Stimulated activated CD8-positive, alpha-beta memory T cell treated with anti-CD3 and anti-CD28 coated beads, Interleukin-15, amount 100 ng/mL, for 24 hours (primary cell): ENCODE results near the gene LUZP2.
"Not testable (repeated sequence)": the region's sequence is repeated elsewhere in the genome, so short reads cannot be mapped to it uniquely, and the experiment has no call there.

Experiments used
- DNase-seq: peaks from one replicate; pipeline ENCODE4 v3.0.0-alpha.2; 2020; ENCODE audit warnings: low read depth

The LUZP2 gene

DNA sequence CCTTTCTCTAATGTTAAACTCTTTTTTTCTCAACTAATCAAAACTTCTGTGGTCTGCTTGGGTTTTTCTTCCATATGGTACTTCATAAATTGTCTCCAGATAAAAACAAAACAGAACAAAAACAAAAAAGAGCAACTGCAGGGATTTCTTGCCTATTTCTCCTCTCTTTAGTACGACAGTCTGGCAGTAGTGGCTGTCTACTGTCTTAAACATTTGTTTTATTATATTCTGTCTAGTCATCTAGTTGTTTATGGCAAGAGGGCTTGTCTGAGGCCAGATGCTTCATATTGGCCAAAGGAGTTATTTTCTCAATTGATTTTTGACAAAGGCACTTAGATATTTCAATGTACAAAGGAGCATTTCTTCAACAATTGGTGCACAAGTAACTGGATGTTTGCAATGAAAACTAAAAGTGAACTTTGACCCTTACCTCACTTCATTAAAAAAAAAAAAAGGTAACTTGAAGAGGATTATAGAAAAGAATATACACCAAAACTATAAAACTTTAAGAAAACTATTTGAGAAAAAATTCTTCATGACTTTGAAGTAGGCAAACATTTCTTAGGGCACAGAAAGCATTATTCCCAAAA, 404.2 kb downstream of the LUZP2 start:
- no peak for DNase-seq

DNA sequence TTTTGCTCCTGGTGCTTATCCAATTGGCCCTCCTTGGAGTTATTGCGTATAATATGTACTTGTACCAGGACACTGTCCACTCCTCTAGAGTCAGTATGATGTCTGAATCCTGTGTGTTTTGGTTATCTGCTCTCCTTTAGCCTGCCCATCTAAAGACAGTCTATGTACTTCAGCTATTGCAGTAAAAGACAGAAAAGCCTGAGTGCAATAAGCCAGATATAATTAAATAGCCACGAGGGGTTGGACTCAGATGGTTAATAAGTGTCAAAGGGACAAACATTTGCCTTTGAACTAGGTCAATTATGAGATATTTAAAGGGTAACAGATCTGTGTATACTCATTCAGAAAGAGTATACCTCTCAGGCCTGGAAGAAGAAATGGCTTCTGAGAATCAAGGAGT, 406.7 kb downstream of the LUZP2 start:
- DNase-seq: no peak

DNA sequence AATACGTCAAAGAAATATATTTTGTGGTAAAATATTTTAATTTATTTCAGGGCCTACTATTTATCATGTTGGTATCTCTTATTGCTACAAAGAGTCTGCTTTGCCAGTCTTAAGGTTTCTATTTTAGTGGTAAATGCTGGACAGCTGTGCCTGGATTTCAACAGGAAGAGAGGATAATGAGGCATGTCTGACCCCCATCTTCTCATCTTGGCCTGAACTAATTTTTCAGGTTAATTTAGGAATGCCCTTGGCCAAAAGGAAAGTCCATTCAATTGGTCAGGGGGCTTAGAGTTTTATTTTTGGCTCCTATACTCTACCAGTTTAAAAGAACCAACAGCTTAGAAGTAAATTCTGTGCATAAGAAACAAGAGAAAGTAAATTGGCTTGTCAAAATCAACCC, 428.2 kb downstream of the LUZP2 start:
- no peak for DNase-seq

DNA sequence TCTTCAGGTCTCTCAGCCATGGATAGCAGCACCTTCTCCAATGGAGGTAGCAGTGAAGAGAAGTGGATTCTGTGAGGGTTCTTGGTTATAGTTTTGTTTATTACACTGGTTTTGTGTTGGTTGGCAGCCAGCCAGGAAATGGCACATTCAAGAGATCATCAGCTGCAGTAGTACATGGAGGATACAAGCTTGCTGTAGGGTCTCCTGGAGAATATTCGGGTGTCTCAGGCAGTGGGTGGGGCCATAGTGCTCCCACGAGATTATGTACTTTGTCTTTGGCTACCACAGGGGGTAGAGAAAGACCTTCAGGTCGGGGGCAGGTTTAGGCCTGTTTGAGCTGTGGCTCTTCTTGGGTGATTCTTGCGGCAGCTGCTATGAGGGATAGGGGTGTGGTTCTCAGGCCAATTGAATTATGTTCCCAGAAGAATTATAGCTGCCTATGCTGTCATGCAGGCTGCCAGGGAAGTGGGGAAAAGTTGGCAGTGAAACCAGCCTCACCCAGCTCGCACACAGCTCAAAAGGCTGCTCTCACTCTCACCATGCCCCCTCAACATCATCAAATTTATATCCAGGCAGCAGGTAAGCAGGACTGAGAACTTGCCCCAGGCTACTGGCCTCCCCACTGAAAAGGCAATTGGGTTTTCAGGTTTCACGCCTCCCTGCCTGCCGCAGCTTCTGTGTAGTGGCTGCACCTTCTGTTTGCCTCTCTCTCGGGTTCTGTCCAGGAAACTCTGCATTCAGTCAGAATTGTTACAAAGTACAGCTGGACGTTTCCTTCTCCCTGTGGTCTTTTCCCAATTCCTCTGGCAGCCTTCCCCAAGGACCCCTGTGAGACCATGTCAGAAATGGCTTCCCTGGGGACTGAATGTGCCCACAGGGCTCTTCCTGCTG, 435.5 kb downstream of the LUZP2 start:
- DNase-seq: no peak

DNA sequence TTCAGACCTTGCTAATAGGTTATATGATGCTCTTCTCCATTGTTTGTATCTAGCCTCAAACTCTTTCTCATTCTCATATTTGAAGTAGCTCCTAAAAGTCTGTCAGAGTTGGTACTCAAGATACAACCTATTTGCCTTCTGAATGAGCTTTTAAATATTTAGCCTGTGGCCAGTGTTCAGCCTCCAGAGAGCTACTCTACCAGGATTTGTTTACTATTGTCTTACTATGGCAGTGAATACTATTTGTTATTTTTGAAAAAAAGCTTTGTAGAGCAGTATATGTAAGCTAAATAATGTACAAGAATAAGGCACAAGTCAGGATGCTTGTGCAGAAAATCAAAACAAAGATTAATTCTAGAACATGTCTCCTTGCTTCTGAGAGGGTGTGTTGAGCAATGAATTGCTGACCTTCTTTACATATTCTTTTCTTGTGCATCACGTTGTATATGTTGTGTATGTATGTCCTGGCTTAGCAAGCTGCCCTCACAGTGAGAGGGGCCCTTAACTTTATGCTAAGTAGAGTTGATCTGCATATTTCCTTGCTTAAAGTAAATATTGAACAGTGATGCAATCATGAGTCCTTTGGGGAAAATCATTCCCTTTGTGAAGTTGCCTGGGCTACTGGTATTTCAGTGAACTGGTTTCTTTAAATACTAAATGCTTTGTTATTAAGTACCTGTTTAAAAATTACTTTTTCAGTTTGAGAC, 438.0 kb downstream of the LUZP2 start:
- no peak for DNase-seq

DNA sequence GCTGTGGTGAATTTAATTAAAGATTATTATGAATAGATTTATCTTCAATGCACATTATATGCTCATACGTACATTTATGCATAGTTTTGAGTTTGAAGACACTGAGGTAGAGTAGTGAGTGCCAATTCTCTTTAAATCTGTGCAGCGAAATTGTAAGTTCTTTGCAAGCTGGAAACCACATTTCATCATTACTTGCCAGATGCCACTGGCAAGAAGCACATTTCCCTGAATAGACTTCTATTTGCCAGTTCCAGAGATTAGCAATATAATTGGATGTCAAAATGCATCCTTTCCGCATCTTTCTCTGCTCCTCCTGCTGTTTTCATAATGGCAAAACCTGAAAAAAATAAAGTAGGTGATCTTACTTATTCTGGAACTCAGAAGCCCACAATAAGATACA, 448.0 kb downstream of the LUZP2 start:
- no peak for DNase-seq

DNA sequence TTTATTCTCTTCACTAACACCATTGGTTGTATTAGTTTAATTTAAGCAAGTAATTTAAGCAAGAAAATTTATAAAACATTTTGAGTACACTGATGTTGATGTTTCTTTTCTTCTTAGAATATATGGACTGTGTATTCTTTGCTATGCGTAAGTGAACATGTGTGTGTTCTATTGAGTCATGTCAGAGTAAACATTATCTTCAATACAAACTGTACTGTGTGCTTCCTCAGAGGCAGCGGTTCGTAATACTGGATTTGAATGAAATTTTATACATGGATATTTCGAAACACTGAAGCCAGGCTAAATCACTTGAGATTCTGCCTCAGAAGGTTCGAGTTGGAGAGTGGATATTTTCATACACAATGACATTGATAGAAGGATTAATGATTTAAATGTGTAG, 452.6 kb downstream of the LUZP2 start:
- no peak for DNase-seq

DNA sequence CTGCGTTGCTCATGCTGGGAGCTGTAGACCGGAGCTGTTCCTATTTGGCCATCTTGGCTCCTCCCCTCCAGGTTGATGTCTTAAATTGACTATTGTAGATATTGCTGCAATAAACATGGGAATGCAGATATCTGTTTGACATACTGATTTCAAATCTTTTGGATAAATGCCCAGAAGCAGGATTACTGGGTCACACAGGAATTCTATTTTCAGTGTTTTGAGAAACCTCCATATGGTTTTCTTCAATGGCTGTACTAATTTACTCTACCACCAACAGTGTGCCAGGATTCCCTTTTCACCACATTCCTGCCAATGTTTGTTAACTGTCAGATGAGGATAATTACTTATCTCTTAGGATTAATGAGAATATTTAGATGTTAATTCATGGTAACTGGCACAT, 467.0 kb downstream of the LUZP2 start:
- no peak for DNase-seq

DNA sequence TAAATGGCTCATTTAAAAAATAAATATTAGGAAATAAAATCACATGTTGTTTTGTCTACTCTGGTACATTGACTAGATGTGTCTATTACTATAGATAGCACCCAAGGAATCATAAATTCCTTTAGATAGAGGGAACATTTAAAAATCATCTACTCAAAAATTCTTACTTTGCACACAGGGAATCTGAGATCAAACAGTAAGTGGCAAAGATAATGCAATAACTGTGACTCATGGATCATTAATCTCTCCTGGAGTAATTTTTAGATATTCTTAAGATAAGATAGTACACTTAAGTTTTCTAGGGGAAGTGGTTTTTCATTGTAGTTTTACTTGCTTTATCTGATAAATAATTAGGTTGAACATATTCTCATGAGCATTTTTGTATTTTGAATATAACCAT, 468.9 kb downstream of the LUZP2 start:
- DNase-seq: no peak

DNA sequence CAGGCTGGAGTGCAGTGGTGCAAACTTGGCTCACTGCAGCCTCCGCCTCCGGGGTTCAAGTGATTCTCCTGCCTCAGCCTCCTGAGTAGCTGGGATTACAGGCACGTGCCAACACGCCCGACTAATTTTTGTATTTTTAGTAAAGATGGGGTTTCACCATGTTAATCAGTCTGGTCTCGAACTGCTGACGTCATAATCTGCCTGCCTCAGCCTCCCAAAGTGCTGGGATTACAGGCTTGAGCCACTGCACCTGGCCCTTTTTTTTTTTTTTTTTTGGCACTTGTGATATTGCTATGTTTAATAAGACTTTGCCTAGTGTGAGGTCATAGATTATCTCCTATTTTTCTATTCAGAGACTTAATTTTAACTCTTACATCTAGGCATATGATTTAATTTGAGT, 497.1 kb downstream of the LUZP2 start:
- DNase-seq: not testable (repeated sequence)

DNA sequence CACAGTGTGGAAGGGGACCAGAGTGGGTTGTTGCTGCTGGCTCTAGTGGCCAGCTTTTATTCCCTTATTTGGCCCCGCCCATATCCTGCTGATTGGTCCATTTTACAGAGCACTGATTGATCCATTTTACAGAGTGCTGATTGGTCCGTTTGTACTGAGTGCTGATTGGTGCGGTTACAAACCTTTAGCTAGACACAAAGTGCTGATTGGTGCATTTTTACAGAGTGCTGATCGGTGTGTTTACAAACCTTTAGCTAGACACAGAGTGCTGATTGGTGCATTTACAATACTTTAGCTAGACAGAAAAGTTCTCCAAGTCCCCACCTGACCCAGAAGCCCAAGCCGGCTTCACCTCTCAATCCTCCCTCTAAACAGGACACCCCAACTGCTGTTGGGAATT, 503.1 kb downstream of the LUZP2 start:
- DNase-seq: not testable (repeated sequence)

DNA sequence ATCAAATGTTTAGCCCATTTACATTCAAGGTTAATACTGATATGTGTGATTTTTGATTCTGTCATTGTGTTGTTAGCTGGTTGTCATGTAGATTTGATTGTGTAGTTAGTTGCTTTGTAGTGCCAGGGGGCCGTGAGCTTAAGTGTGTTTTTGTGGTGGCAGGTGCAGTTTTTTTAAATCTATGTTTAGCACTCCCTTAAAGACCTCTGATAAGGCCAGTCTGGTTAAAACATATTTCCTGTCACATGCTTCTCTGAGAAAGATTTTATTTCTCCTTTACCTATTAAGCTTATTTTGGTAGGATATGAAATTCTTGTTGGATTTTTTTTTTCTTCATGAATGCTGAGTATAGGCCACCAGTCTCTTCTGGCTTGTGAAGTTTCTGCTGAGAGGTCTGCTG, 540.6 kb downstream of the LUZP2 start:
- no peak for DNase-seq

DNA sequence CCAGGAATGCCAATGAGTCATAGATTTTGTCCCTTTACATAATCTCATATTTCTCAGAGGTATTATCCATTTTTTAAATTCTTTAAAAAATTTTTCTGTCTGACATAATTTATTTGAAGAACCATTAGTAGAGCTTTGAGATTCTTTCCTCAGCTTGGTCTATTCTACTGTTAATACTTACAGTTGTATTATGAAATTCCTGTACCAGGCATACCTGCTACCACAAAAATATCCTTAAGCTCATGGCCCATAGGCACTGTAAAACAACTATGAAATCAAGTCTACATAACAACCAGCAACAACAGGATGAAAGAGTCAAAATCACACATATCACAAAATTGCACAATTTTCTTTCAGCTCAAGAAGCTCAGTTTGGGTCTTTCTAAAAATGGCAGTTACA, 541.3 kb downstream of the LUZP2 start:
- no peak for DNase-seq

DNA sequence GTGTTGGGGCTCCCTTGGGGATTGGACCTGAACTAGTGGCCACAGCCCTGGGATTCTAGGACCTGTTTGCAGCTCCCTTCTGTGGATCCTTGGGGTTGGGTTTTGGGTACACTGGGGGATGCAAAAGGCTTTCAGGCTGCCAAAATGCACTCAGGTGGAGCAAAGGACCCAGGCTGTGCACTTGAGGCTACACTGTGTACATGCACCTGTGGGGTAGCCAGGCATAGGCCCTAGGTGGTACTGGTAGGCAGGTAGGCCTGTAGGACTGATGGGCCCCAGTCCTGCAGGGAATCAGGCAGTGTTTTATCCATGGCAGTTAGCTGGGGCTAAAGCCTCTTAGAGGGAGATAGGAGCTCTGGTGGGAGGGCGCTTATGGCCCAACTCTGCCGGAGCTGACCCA, 542.3 kb downstream of the LUZP2 start:
- DNase-seq: no peak

DNA sequence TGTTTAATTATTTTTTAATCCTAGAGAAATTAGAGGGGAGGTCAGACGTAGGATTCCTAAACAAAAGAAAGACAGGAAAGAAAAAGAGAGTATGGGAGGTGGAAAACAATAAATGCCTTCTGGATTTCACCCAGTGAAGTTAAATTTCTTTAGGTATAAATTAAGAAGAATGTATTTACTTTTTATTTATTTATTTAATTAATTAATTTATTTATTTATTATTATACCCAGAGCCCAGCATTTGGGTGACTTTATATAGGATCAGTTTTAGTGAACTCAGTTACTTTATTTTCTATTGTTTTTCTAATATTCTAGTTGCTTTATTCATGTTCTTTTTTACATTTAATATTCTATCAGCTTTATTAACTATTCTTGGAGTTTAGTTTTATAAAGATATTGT, 551.8 kb downstream of the LUZP2 start:
- DNase-seq: no peak

DNA sequence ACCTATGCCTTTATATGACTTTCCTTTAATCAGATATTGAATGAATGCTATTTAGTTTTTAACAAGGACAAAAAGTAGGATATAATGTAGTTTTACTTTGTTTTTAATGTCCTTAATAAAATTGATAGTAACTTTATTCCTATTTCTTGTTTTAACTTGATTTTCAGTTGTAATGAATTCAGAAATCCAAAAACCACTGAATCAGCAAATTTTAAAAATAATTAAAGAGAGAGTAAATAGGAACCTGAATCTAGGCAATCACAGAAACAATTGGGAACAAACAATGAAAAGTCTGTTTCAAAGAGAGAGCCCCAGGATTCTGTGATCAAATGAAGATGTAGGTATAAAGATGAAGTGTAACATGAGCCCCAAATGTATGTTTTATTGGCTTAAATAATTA, 556.0 kb downstream of the LUZP2 start:
- no peak for DNase-seq

DNA sequence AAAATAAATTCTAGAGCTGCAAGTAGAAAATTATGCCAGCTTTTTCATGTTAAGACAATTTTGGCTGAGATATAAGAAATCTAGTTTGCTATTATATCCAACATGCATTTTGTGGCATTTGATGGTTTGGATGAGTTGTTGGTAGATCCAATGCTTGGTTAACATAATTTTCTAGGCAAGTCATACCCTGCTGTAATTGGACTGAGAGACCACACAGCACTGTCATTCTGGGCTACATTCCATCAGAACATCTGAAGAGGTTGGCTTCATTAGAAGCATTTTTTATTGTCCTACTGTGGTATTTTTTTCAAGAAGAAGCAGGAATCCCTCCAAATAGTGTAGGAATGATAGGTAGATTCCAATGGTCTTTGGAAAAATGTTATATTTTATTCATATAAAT, 561.0 kb downstream of the LUZP2 start:
- DNase-seq: no peak

DNA sequence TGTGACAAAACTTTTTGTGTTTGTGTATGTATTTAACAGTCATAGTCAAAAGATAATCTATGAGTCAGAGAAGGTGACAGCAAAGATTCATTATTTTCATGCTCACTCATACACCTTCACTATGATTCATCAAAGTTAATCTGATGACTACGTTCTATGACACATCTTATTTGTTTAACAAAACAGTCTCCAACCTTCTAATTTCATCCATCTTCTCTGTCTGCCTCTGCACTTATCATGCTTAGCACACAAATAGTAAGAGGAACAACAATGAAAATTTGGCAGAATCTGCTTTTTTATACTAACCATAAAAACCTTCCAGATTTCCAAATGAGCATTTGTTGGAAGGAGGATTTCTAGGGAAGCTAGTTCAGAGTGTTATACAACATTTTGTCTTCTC, 568.9 kb downstream of the LUZP2 start:
- DNase-seq: no peak

DNA sequence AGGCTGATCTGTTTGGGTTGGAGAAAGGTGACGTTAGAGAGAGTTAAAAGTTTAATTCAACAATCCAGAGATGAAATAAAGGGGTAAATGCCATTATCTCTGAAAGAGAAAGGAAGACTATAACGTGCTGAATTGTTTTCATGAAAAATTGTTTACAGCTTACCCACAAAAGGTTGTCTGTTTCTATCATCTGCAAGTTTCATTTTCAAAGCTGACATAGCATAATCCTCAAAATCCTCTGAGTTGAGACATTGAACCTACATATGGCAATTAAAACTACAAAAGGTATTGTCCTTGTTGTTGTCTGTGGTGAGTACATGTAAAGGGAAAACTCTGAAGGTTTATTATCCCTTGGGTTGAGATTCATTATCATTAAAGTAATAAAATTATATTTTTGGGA, 569.9 kb downstream of the LUZP2 start:
- no peak for DNase-seq

DNA sequence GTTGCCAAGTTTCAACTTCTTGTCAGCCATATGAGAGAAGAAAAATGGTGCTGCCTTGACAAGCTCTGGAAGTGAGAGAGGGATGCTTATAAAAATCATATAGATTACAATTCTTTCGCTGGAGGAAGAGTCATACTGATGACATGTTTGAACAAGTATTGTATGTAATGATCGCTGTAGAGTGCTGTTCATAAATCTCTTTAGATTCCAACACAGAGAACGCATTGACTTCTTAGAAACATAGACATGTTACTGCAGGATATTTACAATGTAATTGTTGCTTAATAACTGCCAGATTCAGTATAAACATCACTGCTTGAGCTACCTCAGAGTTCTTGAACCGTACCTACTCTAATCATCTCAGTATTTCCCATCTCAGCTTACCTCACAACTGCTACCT, 571.6 kb downstream of the LUZP2 start:
- no peak for DNase-seq

DNA sequence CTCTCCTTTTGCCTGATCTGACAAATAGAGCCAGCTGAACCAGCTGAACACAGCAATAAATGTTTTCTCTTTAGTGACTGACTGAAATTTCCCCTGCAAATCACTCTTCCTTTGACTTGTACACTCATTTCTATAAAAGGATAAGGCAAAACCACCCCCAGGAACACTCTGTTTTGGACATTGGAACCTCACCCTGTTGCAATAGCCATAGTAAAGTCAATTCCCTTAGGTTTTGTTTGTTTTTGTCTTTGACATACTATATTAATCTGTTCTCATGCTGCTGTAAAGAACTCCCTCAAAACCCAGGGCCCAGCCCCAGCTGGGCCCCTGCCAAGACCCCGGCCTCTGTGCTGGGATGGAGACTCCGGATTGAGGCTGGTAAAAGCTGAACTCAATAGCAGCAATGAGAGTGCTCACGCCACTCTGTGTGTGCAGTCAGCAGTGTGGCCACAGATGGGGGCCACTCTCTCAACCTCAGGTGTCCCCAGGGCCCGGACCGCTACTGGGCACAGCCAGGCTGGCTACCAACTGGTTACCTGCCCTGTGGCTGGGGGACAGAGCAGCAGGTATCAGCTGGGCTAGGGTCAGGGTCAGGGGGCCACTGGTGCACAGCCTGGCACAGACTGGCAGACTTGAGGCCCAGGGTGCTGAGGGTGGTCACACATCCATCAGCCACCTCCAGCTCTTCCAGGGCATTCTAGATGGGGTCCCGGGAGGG, 597.4 kb downstream of the LUZP2 start:
- DNase-seq: no peak

DNA sequence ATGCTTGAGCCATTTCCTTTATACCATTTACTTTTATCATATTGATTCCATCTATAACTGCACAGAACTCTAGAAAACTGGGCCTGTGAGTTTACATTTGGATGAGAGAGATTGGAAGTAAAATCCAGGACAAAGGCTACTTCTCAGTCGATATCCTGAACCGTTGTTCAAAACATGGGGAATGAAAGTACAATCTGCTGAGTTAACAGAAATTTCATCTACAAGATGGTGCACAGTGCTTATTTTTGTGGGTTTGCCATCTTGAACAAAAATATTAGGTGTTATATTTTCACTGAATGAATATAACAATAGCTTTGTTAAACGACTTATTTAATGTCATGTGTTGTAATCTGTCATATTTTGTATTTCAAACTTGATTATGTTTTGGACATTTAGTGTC, 622.6 kb downstream of the LUZP2 start:
- DNase-seq: no peak
